ENCODE data around the gene BRMS1.
A peak's percentile ranks its signal among the peaks of the same experiment; 100 is the strongest.
"Not testable (repeated sequence)": the region's sequence is repeated elsewhere in the genome, so short reads cannot be mapped to it uniquely, and the experiment has no call there.

Gene BRMS1

GRCh38 chr11:66311470-66311964, 33.4 kb downstream of the BRMS1 start:
- Histone ChIP-seq H3K9ac (ENCODE audit: insufficient read length) (peak overlapping the region; percentile 72), H3K9me3 (ENCODE audit: low read depth, low read length) (no peaks in the 10 kb centered on the region), H3K4me3 (peak overlapping the region; percentile 93), H3K36me3 (ENCODE audit: insufficient read depth, low read length) (no peaks in the 10 kb centered on the region), H3K27ac (peak overlapping the region; percentile 95)
- TF ChIP-seq POLR2AphosphoS5 (IDR thresholded peaks at IDR 0.05; ENCODE audit: borderline replicate concordance, low read depth, low read length) (no peak), EZH2 (IDR thresholded peaks at IDR 0.05) (no peak), FOXP2 (optimal IDR thresholded peaks at IDR 0.05; ENCODE audit: control extremely low read depth, extremely low read length, insufficient read depth) (no peak)
- DNase-seq (ENCODE audit: low read depth, low spot score) = no peak

GRCh38 chr11:66310803-66311440, 34.0 kb downstream of the BRMS1 start:
- H3K9me3 ChIP-seq (ENCODE audit: low read depth, low read length); DNase-seq (ENCODE audit: low read depth, low spot score); H3K9ac ChIP-seq (ENCODE audit: insufficient read length); H3K4me3 ChIP-seq; H3K36me3 ChIP-seq (ENCODE audit: insufficient read depth, low read length); H3K27ac ChIP-seq: not testable (repeated sequence)

- Histone ChIP-seq H3K9ac (ENCODE audit: insufficient read length) (no peak overlapping the region), H3K36me3 (ENCODE audit: insufficient read depth, low read length) (no peaks in the 10 kb centered on the region), H3K27ac (no peak overlapping the region), H3K9me3 (ENCODE audit: low read depth, low read length) (no peaks in the 10 kb centered on the region), H3K4me3 (no peak overlapping the region)
- DNase-seq (ENCODE audit: low read depth, low spot score) = no peak
- no peak for TF ChIP-seq FOXP2 (optimal IDR thresholded peaks at IDR 0.05; ENCODE audit: control extremely low read depth, extremely low read length, insufficient read depth)
- no peak for TF ChIP-seq POLR2AphosphoS5 (IDR thresholded peaks at IDR 0.05; ENCODE audit: borderline replicate concordance, low read depth, low read length)
- TF ChIP-seq EZH2 (IDR thresholded peaks at IDR 0.05) = no peak
Measured at GRCh38 chr11:66310324-66310723, 34.6 kb downstream of the BRMS1 start.

- no peak for TF ChIP-seq POLR2AphosphoS5 (IDR thresholded peaks at IDR 0.05; ENCODE audit: borderline replicate concordance, low read depth, low read length)
- TF ChIP-seq FOXP2 (optimal IDR thresholded peaks at IDR 0.05; ENCODE audit: control extremely low read depth, extremely low read length, insufficient read depth) = no peak
- no peak for TF ChIP-seq EZH2 (IDR thresholded peaks at IDR 0.05)
- no peak for DNase-seq (ENCODE audit: low read depth, low spot score)
- Histone ChIP-seq H3K9me3 (ENCODE audit: low read depth, low read length) (no peaks in the 10 kb centered on the region), H3K36me3 (ENCODE audit: insufficient read depth, low read length) (no peaks in the 10 kb centered on the region), H3K27ac (no peak overlapping the region), H3K4me3 (no peak overlapping the region), H3K9ac (ENCODE audit: insufficient read length) (no peak overlapping the region)
Measured at GRCh38 chr11:66309475-66309874, 35.4 kb downstream of the BRMS1 start.

GRCh38 chr11:66302656-66303055, 42.2 kb downstream of the BRMS1 start:
- no peak for TF ChIP-seq FOXP2 (optimal IDR thresholded peaks at IDR 0.05; ENCODE audit: control extremely low read depth, extremely low read length, insufficient read depth)
- no peak for TF ChIP-seq POLR2AphosphoS5 (IDR thresholded peaks at IDR 0.05; ENCODE audit: borderline replicate concordance, low read depth, low read length)
- TF ChIP-seq EZH2 (IDR thresholded peaks at IDR 0.05) = no peak
- DNase-seq (ENCODE audit: low read depth, low spot score) = no peak
- Histone ChIP-seq H3K36me3 (ENCODE audit: insufficient read depth, low read length) (no peaks in the 10 kb centered on the region), H3K9me3 (ENCODE audit: low read depth, low read length) (no peaks in the 10 kb centered on the region), H3K27ac (no peak overlapping the region), H3K9ac (ENCODE audit: insufficient read length) (no peak overlapping the region), H3K4me3 (no peak overlapping the region)

GRCh38 chr11:66299186-66299585, 45.7 kb downstream of the BRMS1 start:
- no peaks in the 10 kb centered on the region for H3K9me3 ChIP-seq (ENCODE audit: low read depth, low read length)
- no peaks in the 10 kb centered on the region for H3K36me3 ChIP-seq (ENCODE audit: insufficient read depth, low read length)
- DNase-seq (ENCODE audit: low read depth, low spot score) = no peak
- TF ChIP-seq EZH2 (IDR thresholded peaks at IDR 0.05) (no peak), FOXP2 (optimal IDR thresholded peaks at IDR 0.05; ENCODE audit: control extremely low read depth, extremely low read length, insufficient read depth) (no peak), POLR2AphosphoS5 (IDR thresholded peaks at IDR 0.05; ENCODE audit: borderline replicate concordance, low read depth, low read length) (no peak)
- no peak overlapping the region for H3K9ac ChIP-seq (ENCODE audit: insufficient read length)
- no peak overlapping the region for H3K4me3 ChIP-seq
- H3K27ac ChIP-seq = no peak overlapping the region

GRCh38 chr11:66297610-66298009, 47.3 kb downstream of the BRMS1 start:
- H3K4me3 ChIP-seq = no peak overlapping the region
- DNase-seq (ENCODE audit: low read depth, low spot score) = no peak
- TF ChIP-seq FOXP2 (optimal IDR thresholded peaks at IDR 0.05; ENCODE audit: control extremely low read depth, extremely low read length, insufficient read depth) (no peak), POLR2AphosphoS5 (IDR thresholded peaks at IDR 0.05; ENCODE audit: borderline replicate concordance, low read depth, low read length) (no peak), EZH2 (IDR thresholded peaks at IDR 0.05) (no peak)
- H3K36me3 ChIP-seq (ENCODE audit: insufficient read depth, low read length) = no peaks in the 10 kb centered on the region
- no peaks in the 10 kb centered on the region for H3K9me3 ChIP-seq (ENCODE audit: low read depth, low read length)
- no peak overlapping the region for H3K27ac ChIP-seq
- no peak overlapping the region for H3K9ac ChIP-seq (ENCODE audit: insufficient read length)

GRCh38 chr11:66294626-66295620, 50.0 kb downstream of the BRMS1 start:
- no peaks in the 10 kb centered on the region for H3K9me3 ChIP-seq (ENCODE audit: low read depth, low read length)
- H3K9ac ChIP-seq (ENCODE audit: insufficient read length) = no peak overlapping the region
- H3K4me3 ChIP-seq = no peak overlapping the region
- DNase-seq (ENCODE audit: low read depth, low spot score) = no peak
- TF ChIP-seq EZH2 (IDR thresholded peaks at IDR 0.05) = no peak
- no peak for TF ChIP-seq POLR2AphosphoS5 (IDR thresholded peaks at IDR 0.05; ENCODE audit: borderline replicate concordance, low read depth, low read length)
- TF ChIP-seq FOXP2 (optimal IDR thresholded peaks at IDR 0.05; ENCODE audit: control extremely low read depth, extremely low read length, insufficient read depth) = no peak
- no peaks in the 10 kb centered on the region for H3K36me3 ChIP-seq (ENCODE audit: insufficient read depth, low read length)
- H3K27ac ChIP-seq = no peak overlapping the region

All from SK-N-MC (cell line).